Epidermal melanocyte (primary cell): Measurements from ENCODE around the gene SIRPB2.

Experiments used
- DNase-seq: peaks from one replicate; pipeline ENCODE4 v3.0.0; 2011; ENCODE audit warnings: low spot score; ENCODE audit not compliant: insufficient read length

The SIRPB2 gene

GRCh38 chr20:1491281-1491840, at the start of gene SIRPB2:
Gene SIRPB2, minus strand, starts transcription at chr20:1491420. Its CDS starts 61 bp downstream, at chr20:1491359.
- no peak for DNase-seq

- no peak for DNase-seq
Measured at GRCh38 chr20:1539816-1540419, 48.7 kb upstream of the SIRPB2 start.

GRCh38 chr20:1538655-1539054, 47.4 kb upstream of the SIRPB2 start:
- DNase-seq, result no peak

GRCh38 chr20:1537731-1538058, 46.5 kb upstream of the SIRPB2 start:
- no peak for DNase-seq

- no peak for DNase-seq
Measured at GRCh38 chr20:1536893-1537730, 45.9 kb upstream of the SIRPB2 start.

- no peak for DNase-seq
Measured at GRCh38 chr20:1535420-1536175, 44.4 kb upstream of the SIRPB2 start.

- no peak for DNase-seq
Measured at GRCh38 chr20:1534526-1534925, 43.3 kb upstream of the SIRPB2 start.

GRCh38 chr20:1533059-1533458, 41.8 kb upstream of the SIRPB2 start:
- no peak for DNase-seq

GRCh38 chr20:1528811-1529210, 37.6 kb upstream of the SIRPB2 start:
- DNase-seq, result no peak

- no peak for DNase-seq
Measured at GRCh38 chr20:1527923-1528322, 36.7 kb upstream of the SIRPB2 start.

- no peak for DNase-seq
Measured at GRCh38 chr20:1526896-1527295, 35.7 kb upstream of the SIRPB2 start.

- DNase-seq, result no peak
Measured at GRCh38 chr20:1526310-1526709, 35.1 kb upstream of the SIRPB2 start.

- no peak for DNase-seq
Measured at GRCh38 chr20:1524004-1524403, 32.8 kb upstream of the SIRPB2 start.

- DNase-seq, result no peak
Measured at GRCh38 chr20:1517010-1517409, 25.8 kb upstream of the SIRPB2 start.

- DNase-seq, result no peak
Measured at GRCh38 chr20:1513801-1514200, 22.6 kb upstream of the SIRPB2 start.

GRCh38 chr20:1509237-1509636, 18.0 kb upstream of the SIRPB2 start:
- DNase-seq, result no peak

GRCh38 chr20:1508574-1508973, 17.4 kb upstream of the SIRPB2 start:
- no peak for DNase-seq

GRCh38 chr20:1507276-1507675, 16.1 kb upstream of the SIRPB2 start:
- no peak for DNase-seq

- no peak for DNase-seq
Measured at GRCh38 chr20:1505871-1506270, 14.7 kb upstream of the SIRPB2 start.

- DNase-seq, result no peak
Measured at GRCh38 chr20:1505361-1505760, 14.1 kb upstream of the SIRPB2 start.

- peak; percentile 66 for DNase-seq
Measured at GRCh38 chr20:1503564-1504227, 12.5 kb upstream of the SIRPB2 start.

GRCh38 chr20:1500496-1500895, 9.3 kb upstream of the SIRPB2 start:
- no peak for DNase-seq
